Caco-2 (cell line): Measurements from ENCODE around the gene SETD6. TPM values are rescaled to one million over a fixed set of nuclear protein-coding genes. Genes with fewer than 3 reads are reported as not detected.
"Not testable (repeated sequence)": the region's sequence is repeated elsewhere in the genome, so short reads cannot be mapped to it uniquely, and the experiment has no call there.

Source experiments
- BruUV-seq: library from RNA; stranded (reverse); fragments of 400-500 nt; replicated peaks from 2 replicates; lab custom pipeline; 2021; lab: Mats Ljungman, UMichigan
- CTCF ChIA-PET: fragments of 300-600 bp; sonication (Branson Sonifier 250); formaldehyde crosslinking; loops from one replicate; lab custom pipeline; 2022; ENCODE audit warnings: antibody characterized with exemption; lab: Charles Lee
- POLR2A ChIA-PET: fragments of 300-600 bp; sonication (Branson Sonifier 250); formaldehyde crosslinking; loops from one replicate; lab custom pipeline; 2022; ENCODE audit warnings: antibody characterized with exemption; lab: Charles Lee
- DNase-seq, 2 experiments: peaks; one replicate each; pipeline versions ENCODE4 v3.0.0 to v3.0.0-alpha.2; 2020 to 2022
- H3K27me3 ChIP-seq: replicated peaks from 2 replicates; pipeline ENCODE4 v1.6.0; 2011; ENCODE audit warnings: low read length; ENCODE audit not compliant: control insufficient read depth, insufficient read depth
- H3K36me3 ChIP-seq: 2 replicates; pipeline ENCODE4 v1.5.1; 2011; ENCODE audit warnings: low read length; ENCODE audit not compliant: control insufficient read depth, insufficient read depth
- H3K4me1 ChIP-seq: fragments of 250-450 bp; sonication (Bioruptor Pico); 2 replicates; pipeline ENCODE4 v1.5.1; 2020; ENCODE audit warnings: mild to moderate bottlenecking
- H3K4me3 ChIP-seq: 2 replicates; pipeline ENCODE4 v1.5.1; 2011; ENCODE audit warnings: low read depth, mild to moderate bottlenecking, control low read depth, low read length
- H3K9me3 ChIP-seq: fragments of 250-450 bp; sonication (Bioruptor Pico); 2 replicates; pipeline ENCODE4 v1.5.1; 2020; ENCODE audit warnings: mild to moderate bottlenecking, moderate library complexity
- H3K27ac Mint-ChIP-seq: one replicate; pipeline ENCODE4 v1.8.0; 2022; ENCODE audit warnings: mixed read lengths; ENCODE audit not compliant: unreplicated experiment
- H3K27me3 Mint-ChIP-seq: one replicate; pipeline ENCODE4 v1.8.0; 2022; ENCODE audit warnings: mixed read lengths; ENCODE audit not compliant: insufficient read depth, unreplicated experiment
- H3K36me3 Mint-ChIP-seq: one replicate; pipeline ENCODE4 v1.8.0; 2022; ENCODE audit warnings: mild to moderate bottlenecking, mixed read lengths; ENCODE audit not compliant: insufficient read depth, unreplicated experiment
- H3K4me1 Mint-ChIP-seq: one replicate; pipeline ENCODE4 v1.8.0; 2022; ENCODE audit warnings: low read depth, mixed read lengths; ENCODE audit not compliant: unreplicated experiment
- H3K4me3 Mint-ChIP-seq: one replicate; pipeline ENCODE4 v1.8.0; 2022; ENCODE audit warnings: mild to moderate bottlenecking, moderate library complexity, mixed read lengths; ENCODE audit not compliant: unreplicated experiment
- H3K9me3 Mint-ChIP-seq: one replicate; pipeline ENCODE4 v1.8.0; 2022; ENCODE audit warnings: mixed read lengths; ENCODE audit not compliant: unreplicated experiment
- CTCF ChIP-seq, 2 experiments: fragments of 200-600 bp in 1 of 2; IDR thresholded peaks; 1 replicate in 1 of 2; 2 replicates in 1 of 2; pipeline versions ENCODE4 v1.5.1 to v1.8.0; 2011 to 2022; ENCODE audit warnings: antibody characterized with exemption in 1 of 2, control low read depth in 1 of 2, inconsistent platforms in 1 of 2, low read depth in 1 of 2, low read length in 1 of 2, mild to moderate bottlenecking in 1 of 2, moderate library complexity in 1 of 2; ENCODE audit not compliant: insufficient read depth in 1 of 2, severe bottlenecking in 1 of 2, unreplicated experiment in 1 of 2
- intact Hi-C: fragments of 100-400 bp; cut with micrococcal nuclease; formaldehyde crosslinking; loops from one replicate; pipeline ENCODE4 v1.10.0; 2022; ENCODE audit not compliant: unreplicated experiment
- total RNA-seq: library from RNA; stranded (reverse); gene quantifications from 2 replicates; pipeline ENCODE4 v1.2.3, GENCODE V29; 2022

The SETD6 gene
- total RNA-seq, 1 experiment from 2014 or later: 41.7 TPM

DNA sequence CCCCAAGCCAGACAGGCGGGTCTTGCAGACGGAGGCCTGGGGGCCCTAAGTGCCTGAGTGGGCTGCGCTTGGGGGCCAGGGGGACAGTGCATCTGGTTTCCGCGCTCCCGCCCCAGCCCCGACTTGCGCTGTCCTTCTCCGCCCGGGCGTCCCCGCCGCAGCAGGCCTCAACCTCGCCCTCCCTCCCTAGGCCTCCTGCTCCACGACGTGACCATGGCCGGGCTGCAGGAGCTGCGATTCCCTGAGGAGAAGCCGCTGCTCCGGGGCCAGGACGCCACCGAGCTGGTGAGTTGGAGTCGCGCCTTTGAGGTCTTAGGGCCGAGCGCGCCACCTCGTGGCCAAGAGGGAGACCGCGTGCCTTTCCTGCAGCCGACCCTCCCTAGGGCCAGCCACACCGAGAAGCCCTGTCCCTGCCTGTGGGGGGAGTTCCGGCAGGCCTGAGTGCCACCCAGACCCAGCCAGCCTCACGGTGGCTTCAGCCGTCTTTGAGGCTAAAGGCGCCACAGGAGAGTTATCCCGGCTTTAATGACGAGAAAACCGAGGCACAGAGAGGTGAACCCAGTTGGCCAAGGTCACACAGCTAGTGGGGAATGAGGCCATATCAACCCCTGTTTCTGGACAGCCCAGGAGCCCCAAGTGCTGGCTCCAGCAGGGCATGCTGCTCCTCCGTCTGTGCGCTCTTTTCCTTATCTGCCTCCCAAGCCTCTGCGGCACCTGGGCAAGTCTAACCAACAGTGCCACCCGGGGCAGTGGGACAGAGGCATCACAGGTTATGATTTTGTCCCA, 27.6 kb upstream of the SETD6 start:
- no peaks in the 10 kb centered on the region for H3K36me3 Mint-ChIP-seq

DNA sequence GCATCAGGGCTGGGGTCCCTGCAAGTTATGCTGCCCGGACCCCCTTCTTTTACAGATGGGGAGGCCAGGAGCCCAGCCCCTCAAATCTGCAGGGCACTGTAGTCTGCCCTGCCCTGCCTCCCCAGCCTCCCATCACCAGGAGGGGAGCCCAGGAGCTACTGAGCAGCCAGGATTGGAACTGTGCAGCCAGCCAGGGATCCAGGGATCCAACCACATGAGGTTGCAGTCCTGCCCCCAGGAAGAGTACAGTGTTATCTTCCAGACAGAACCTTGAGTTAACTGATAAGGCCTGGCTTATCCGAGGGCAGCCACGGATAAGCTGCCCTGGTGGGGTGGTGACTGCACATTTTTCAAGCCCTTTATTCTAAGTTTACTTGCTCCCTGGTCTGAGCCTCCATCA, 26.8 kb upstream of the SETD6 start:
- no peaks in the 10 kb centered on the region for H3K9me3 ChIP-seq
- POLR2A ChIA-PET: no interaction called here
- DNase-seq: no peak
- H3K27me3 ChIP-seq: no peaks in the 10 kb centered on the region
- Mint-ChIP-seq H3K27me3 (peaks cover 4% of the 10 kb centered on the region), H3K4me3 (no peak overlapping the region), H3K4me1 (no peaks in the 10 kb centered on the region), H3K9me3 (no peaks in the 10 kb centered on the region), H3K36me3 (no peaks in the 10 kb centered on the region), H3K27ac (no peak overlapping the region)
- no peak for TF ChIP-seq CTCF (IDR thresholded peaks at IDR 0.05; ENCODE audit: insufficient read depth in 1 of 2, low read depth in 1 of 2, low read length in 1 of 2, severe bottlenecking in 1 of 2, unreplicated experiment in 1 of 2)
- BruUV-seq: no TSS peak
- intact Hi-C loops: loop anchor here (5.0 kb wide), 2 partner anchors 96 to 291 kb away; partner anchors contain the start of genes CSNK2A2 and GINS3
- H3K36me3 ChIP-seq: no peaks in the 10 kb centered on the region
- H3K4me3 ChIP-seq: no peak overlapping the region
- CTCF ChIA-PET: interaction anchor here (0.6 to 4.2 kb wide), 12 partner anchors 24 to 246 kb away, joined by 3 to 86 read pairs (median 7); partner anchors contain the start of gene SLC38A7
- H3K4me1 ChIP-seq: no peaks in the 10 kb centered on the region

More for the DNA sequence above, 27.6 kb upstream of the SETD6 start:
- POLR2A ChIA-PET: interaction anchor here (0.6 kb wide), 1 partner anchor 151 kb away, joined by 3 read pairs; no protein-coding TSS in a partner anchor
- intact Hi-C loops: loop anchor here (1.0 to 5.0 kb wide), 5 partner anchors 23 to 290 kb away; partner anchors contain the start of genes CSNK2A2 and GINS3
- no peak overlapping the region for H3K4me3 Mint-ChIP-seq
- peak; percentile 90 to 92 for DNase-seq
- Histone ChIP-seq H3K4me1 (no peaks in the 10 kb centered on the region), H3K27me3 (no peaks in the 10 kb centered on the region), H3K36me3 (no peaks in the 10 kb centered on the region), H3K9me3 (no peaks in the 10 kb centered on the region), H3K4me3 (no peak overlapping the region)
- no peak overlapping the region for H3K27ac Mint-ChIP-seq
- no TSS peak for BruUV-seq
- H3K27me3 Mint-ChIP-seq: peaks cover 4% of the 10 kb centered on the region
- TF ChIP-seq CTCF (IDR thresholded peaks at IDR 0.05; ENCODE audit: insufficient read depth in 1 of 2, low read depth in 1 of 2, low read length in 1 of 2, severe bottlenecking in 1 of 2, unreplicated experiment in 1 of 2): peak; percentile 98 to 99
- no peaks in the 10 kb centered on the region for H3K4me1 Mint-ChIP-seq
- H3K9me3 Mint-ChIP-seq: no peaks in the 10 kb centered on the region
- CTCF ChIA-PET: interaction anchor here (0.6 to 4.2 kb wide), 22 partner anchors 10 to 358 kb away, joined by 3 to 86 read pairs (median 4); partner anchors contain the start of genes CFAP20, GINS3 and SLC38A7

GRCh38 chr16:58490065-58490464, 25.3 kb upstream of the SETD6 start:
- POLR2A ChIA-PET: no interaction called here
- H3K9me3 Mint-ChIP-seq: no peaks in the 10 kb centered on the region
- no peaks in the 10 kb centered on the region for H3K27me3 ChIP-seq
- no TSS peak for BruUV-seq
- CTCF ChIA-PET: no interaction called here
- H3K9me3 ChIP-seq: no peaks in the 10 kb centered on the region
- TF ChIP-seq CTCF (IDR thresholded peaks at IDR 0.05; ENCODE audit: insufficient read depth in 1 of 2, low read depth in 1 of 2, low read length in 1 of 2, severe bottlenecking in 1 of 2, unreplicated experiment in 1 of 2): no peak
- intact Hi-C loops: no loop called here
- no peaks in the 10 kb centered on the region for H3K36me3 Mint-ChIP-seq
- no peak for DNase-seq
- H3K4me3 ChIP-seq: no peak overlapping the region
- H3K36me3 ChIP-seq: no peaks in the 10 kb centered on the region
- H3K4me3 Mint-ChIP-seq: no peak overlapping the region
- no peaks in the 10 kb centered on the region for H3K4me1 ChIP-seq
- no peaks in the 10 kb centered on the region for H3K4me1 Mint-ChIP-seq
- H3K27ac Mint-ChIP-seq: no peak overlapping the region
- peaks cover 4% of the 10 kb centered on the region for H3K27me3 Mint-ChIP-seq

- H3K27me3 Mint-ChIP-seq, H3K9me3 ChIP-seq, DNase-seq, H3K9me3 Mint-ChIP-seq, H3K27ac Mint-ChIP-seq, H3K4me1 ChIP-seq, H3K36me3 Mint-ChIP-seq, H3K27me3 ChIP-seq, intact Hi-C loops, H3K4me3 Mint-ChIP-seq, H3K36me3 ChIP-seq, H3K4me1 Mint-ChIP-seq, H3K4me3 ChIP-seq, BruUV-seq, CTCF ChIA-PET, POLR2A ChIA-PET: not testable (repeated sequence)
These were observed 24.8 kb upstream of the SETD6 start for GRCh38 chr16:58490539-58490938.
